Germinal center (tissue), 1 donor: ENCODE data around the gene ENDOV.
"Not testable (repeated sequence)": the region's sequence is repeated elsewhere in the genome, so short reads cannot be mapped to it uniquely, and the experiment has no call there.

Source experiments
- DNase-seq: peaks from one replicate; pipeline ENCODE4 v3.0.0; 2012; ENCODE audit warnings: mixed read lengths, low spot score

ENDOV gene

GRCh38 chr17:80388601-80389000 lies 26.4 kb upstream of the ENDOV start:
- DNase-seq = no peak

- DNase-seq = no peak
Observed at GRCh38 chr17:80389011-80389995, 25.7 kb upstream of the ENDOV start.

- DNase-seq = no peak
Observed at GRCh38 chr17:80393241-80393890, 21.6 kb upstream of the ENDOV start.

GRCh38 chr17:80393961-80394360 lies 21.0 kb upstream of the ENDOV start:
- DNase-seq = no peak

GRCh38 chr17:80394629-80395216 lies 20.2 kb upstream of the ENDOV start:
- DNase-seq = no peak

GRCh38 chr17:80395402-80396151 lies 19.4 kb upstream of the ENDOV start:
- no peak for DNase-seq

GRCh38 chr17:80396157-80397033 lies 18.6 kb upstream of the ENDOV start:
- DNase-seq = no peak

- DNase-seq = no peak
Observed at GRCh38 chr17:80397034-80397387, 18.0 kb upstream of the ENDOV start.

- no peak for DNase-seq
Observed at GRCh38 chr17:80397686-80398085, 17.3 kb upstream of the ENDOV start.

- not testable (repeated sequence) for DNase-seq
Observed at GRCh38 chr17:80401086-80401485, 13.9 kb upstream of the ENDOV start.

GRCh38 chr17:80402102-80402501 lies 12.9 kb upstream of the ENDOV start:
- DNase-seq = not testable (repeated sequence)

GRCh38 chr17:80402959-80403358 lies 12.0 kb upstream of the ENDOV start:
- no peak for DNase-seq

- no peak for DNase-seq
Observed at GRCh38 chr17:80406146-80406545, 8.8 kb upstream of the ENDOV start.

- not testable (repeated sequence) for DNase-seq
Observed at GRCh38 chr17:80407917-80408316, 7.0 kb upstream of the ENDOV start.

- no peak for DNase-seq
Observed at GRCh38 chr17:80408872-80409271, 6.1 kb upstream of the ENDOV start.

- no peak for DNase-seq
Observed at GRCh38 chr17:80409626-80410025, 5.3 kb upstream of the ENDOV start.

GRCh38 chr17:80410441-80411087 lies 4.4 kb upstream of the ENDOV start:
- not testable (repeated sequence) for DNase-seq

GRCh38 chr17:80413771-80414507 lies 1.0 kb upstream of the ENDOV start:
- no peak for DNase-seq

GRCh38 chr17:80414508-80414802 lies 512 bp upstream of the ENDOV start:
- DNase-seq = no peak

GRCh38 chr17:80415626-80416137 lies 715 bp downstream of the ENDOV start:
- DNase-seq = no peak
